Suprapubic skin (tissue), 4 donors: ENCODE results near the gene DHRS9. TPM values are rescaled to one million over a fixed set of nuclear protein-coding genes. Genes with fewer than 3 reads are reported as not detected.
"Not testable (repeated sequence)": the region's sequence is repeated elsewhere in the genome, so short reads cannot be mapped to it uniquely, and the experiment has no call there.

Experiments
- DNase-seq, 2 donors: peaks; one replicate each; pipeline ENCODE4 v3.0.0-alpha.2; 2019; ENCODE audit warnings: low spot score in 2 of 2
- H3K27ac ChIP-seq: fragments of 200-600 bp; sonication (generic); one replicate; pipeline ENCODE4 v1.5.1; 2019
- H3K27me3 ChIP-seq: fragments of 200-600 bp; sonication (generic); one replicate; pipeline ENCODE4 v1.5.1; 2019
- H3K36me3 ChIP-seq: fragments of 200-600 bp; sonication (generic); one replicate; pipeline ENCODE4 v1.5.1; 2019
- H3K4me1 ChIP-seq: fragments of 200-600 bp; sonication (generic); one replicate; pipeline ENCODE4 v1.5.1; 2019
- H3K4me3 ChIP-seq: fragments of 200-600 bp; sonication (generic); one replicate; pipeline ENCODE4 v1.5.1; 2019; ENCODE audit warnings: mild to moderate bottlenecking
- H3K9me3 ChIP-seq: fragments of 200-600 bp; sonication (generic); one replicate; pipeline ENCODE4 v1.5.1; 2019
- EP300 ChIP-seq: sonication (generic); formaldehyde crosslinking; IDR thresholded peaks from one replicate; pipeline ENCODE4 v1.6.1; 2017; ENCODE audit warnings: antibody characterized with exemption
- POLR2A ChIP-seq, 2 donors: fragments of 450-650 bp; IDR thresholded peaks; one replicate each; pipeline ENCODE4 v1.6.1; 2017; ENCODE audit warnings: antibody characterized with exemption in 2 of 2, mild to moderate bottlenecking in 2 of 2, moderate library complexity in 2 of 2
- POLR2AphosphoS5 ChIP-seq, 3 donors: sonication (generic); formaldehyde crosslinking; IDR thresholded peaks; one replicate each; pipeline ENCODE4 v1.6.1; 2017; ENCODE audit warnings: antibody characterized with exemption in 3 of 3
- WGBS: methylation state at CpG from one replicate; pipeline ENCODE4 v1.1.5; 2018; 5-methylcytosine and 5-hydroxymethylcytosine counted together
- total RNA-seq, 4 donors: library from RNA; depleted of rRNA; stranded (reverse); fragments of >200 nt; gene quantifications; one replicate each; pipeline ENCODE4 v1.1.0, GENCODE V29; 2016
- TF ChIP-seq, protein P1 (sequence below), 2 donors: fragments of 200-600 bp in 1 of 2; fragments of 450-650 bp in 1 of 2; sonication (generic) in 1 of 2; IDR thresholded peaks; one replicate each; pipeline ENCODE4 v1.5.1; 2016 to 2019; ENCODE audit warnings: antibody characterized with exemption in 2 of 2, mild to moderate bottlenecking in 1 of 2, moderate library complexity in 1 of 2

The DHRS9 gene
- total RNA-seq, 4 donors from 2014 or later, result 2.0 to 3.9 (median 2.3) TPM

DNA sequence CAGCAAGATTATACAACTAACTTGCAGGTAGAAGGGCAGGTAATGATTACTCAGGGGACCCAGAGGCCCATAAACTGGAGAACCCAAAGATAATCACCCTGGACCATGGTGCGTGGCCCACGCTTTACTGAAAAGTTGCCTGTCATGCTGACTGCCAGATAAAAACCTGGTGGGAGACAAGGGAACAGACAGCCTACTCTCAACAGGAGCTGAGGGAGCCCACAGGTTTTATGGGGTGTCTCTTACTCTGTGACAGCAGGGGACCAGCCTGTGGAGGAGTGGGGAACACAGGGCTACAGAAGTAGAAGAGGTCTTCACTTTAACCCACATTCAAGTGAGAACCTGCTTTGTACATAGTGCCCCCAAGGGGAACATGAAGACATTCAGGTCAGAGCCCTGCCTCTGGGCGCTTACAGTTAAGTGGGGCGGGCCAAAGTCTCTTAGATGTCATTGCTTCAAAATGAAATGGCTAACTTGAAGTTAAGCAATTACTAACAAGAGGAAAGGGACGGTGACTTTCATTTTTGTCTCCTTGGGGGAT, 60.4 kb downstream of the DHRS9 start:
- no peak for DNase-seq
- Histone ChIP-seq H3K4me3 (no peak overlapping the region), H3K27me3 (no peaks in the 10 kb centered on the region), H3K36me3 (no peaks in the 10 kb centered on the region), H3K27ac (no peak overlapping the region), H3K4me1 (no peaks in the 10 kb centered on the region), H3K9me3 (no peaks in the 10 kb centered on the region)
- TF ChIP-seq POLR2A (IDR thresholded peaks at IDR 0.05), result no peak
- no peak for TF ChIP-seq POLR2AphosphoS5 (IDR thresholded peaks at IDR 0.05)
- WGBS, result 88% methylated on average over 5 of the region's 5 CpGs

DNA sequence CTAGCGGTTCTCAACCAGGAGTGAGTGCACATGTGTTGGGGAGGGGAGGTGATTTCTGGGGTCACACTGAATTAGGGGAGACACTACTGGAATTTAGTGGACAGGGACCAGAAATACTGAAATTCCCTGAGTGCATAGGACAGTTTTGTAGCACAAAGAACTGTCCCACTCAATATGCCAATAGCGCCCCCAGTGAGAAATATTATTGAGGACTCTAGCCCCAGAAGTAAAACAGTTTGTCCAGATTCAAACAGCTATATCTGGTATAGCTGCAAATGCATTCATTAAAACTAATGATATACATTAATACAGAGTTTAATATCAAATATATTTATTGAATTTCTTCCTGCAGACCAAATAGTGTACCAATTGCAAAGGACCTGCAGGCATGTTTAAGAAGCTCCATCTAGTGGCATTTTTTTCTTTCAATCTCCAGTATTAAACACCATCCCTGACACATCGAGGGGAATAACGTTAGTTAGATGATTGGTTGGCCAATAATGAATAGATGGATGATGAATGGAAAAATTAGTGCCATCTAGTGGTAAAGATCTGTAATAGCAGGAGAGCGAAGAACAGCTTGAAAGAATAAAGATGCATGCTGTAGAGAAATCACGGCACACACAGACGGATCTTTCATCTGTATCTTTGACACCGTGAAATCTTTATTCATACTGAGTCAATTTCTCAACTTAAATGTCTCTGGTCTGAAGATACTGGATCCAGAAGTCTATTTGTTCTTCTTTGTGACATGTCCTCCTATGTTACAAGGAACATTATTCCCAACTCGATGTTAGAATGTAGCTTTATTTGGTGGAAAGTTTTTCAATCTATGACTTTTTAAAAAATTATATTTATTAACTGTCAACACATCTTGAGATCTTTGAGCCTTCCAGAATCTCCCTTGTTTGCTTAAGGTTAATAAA, 62.5 kb downstream of the DHRS9 start:
- H3K9me3 ChIP-seq, result no peaks in the 10 kb centered on the region
- WGBS, result 28% methylated on average over 9 of the region's 9 CpGs
- no peaks in the 10 kb centered on the region for H3K27me3 ChIP-seq
- TF ChIP-seq, protein P1, sequence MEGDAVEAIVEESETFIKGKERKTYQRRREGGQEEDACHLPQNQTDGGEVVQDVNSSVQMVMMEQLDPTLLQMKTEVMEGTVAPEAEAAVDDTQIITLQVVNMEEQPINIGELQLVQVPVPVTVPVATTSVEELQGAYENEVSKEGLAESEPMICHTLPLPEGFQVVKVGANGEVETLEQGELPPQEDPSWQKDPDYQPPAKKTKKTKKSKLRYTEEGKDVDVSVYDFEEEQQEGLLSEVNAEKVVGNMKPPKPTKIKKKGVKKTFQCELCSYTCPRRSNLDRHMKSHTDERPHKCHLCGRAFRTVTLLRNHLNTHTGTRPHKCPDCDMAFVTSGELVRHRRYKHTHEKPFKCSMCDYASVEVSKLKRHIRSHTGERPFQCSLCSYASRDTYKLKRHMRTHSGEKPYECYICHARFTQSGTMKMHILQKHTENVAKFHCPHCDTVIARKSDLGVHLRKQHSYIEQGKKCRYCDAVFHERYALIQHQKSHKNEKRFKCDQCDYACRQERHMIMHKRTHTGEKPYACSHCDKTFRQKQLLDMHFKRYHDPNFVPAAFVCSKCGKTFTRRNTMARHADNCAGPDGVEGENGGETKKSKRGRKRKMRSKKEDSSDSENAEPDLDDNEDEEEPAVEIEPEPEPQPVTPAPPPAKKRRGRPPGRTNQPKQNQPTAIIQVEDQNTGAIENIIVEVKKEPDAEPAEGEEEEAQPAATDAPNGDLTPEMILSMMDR (IDR thresholded peaks at IDR 0.05), result peak; percentile 70 to 74
- TF ChIP-seq EP300 (no peak), POLR2A (IDR thresholded peaks at IDR 0.05) (no peak), POLR2AphosphoS5 (IDR thresholded peaks at IDR 0.05) (no peak)
- H3K27ac ChIP-seq, result no peak overlapping the region
- DNase-seq, result no peak
- no peaks in the 10 kb centered on the region for H3K36me3 ChIP-seq
- H3K4me3 ChIP-seq, result no peak overlapping the region
- H3K4me1 ChIP-seq, result no peaks in the 10 kb centered on the region

GRCh38 chr2:169134272-169134671, 64.9 kb downstream of the DHRS9 start:
- DNase-seq, H3K27me3 ChIP-seq, H3K36me3 ChIP-seq, H3K4me3 ChIP-seq, H3K9me3 ChIP-seq, H3K27ac ChIP-seq, H3K4me1 ChIP-seq: not testable (repeated sequence)
- 87% methylated on average over 6 of the region's 6 CpGs for WGBS

- H3K36me3 ChIP-seq, H3K4me3 ChIP-seq, H3K4me1 ChIP-seq, H3K9me3 ChIP-seq, H3K27ac ChIP-seq, DNase-seq, H3K27me3 ChIP-seq: not testable (repeated sequence)
- 97% methylated on average over 4 of the region's 5 CpGs for WGBS
Observed at GRCh38 chr2:169136428-169136827, 67.1 kb downstream of the DHRS9 start.

DNA sequence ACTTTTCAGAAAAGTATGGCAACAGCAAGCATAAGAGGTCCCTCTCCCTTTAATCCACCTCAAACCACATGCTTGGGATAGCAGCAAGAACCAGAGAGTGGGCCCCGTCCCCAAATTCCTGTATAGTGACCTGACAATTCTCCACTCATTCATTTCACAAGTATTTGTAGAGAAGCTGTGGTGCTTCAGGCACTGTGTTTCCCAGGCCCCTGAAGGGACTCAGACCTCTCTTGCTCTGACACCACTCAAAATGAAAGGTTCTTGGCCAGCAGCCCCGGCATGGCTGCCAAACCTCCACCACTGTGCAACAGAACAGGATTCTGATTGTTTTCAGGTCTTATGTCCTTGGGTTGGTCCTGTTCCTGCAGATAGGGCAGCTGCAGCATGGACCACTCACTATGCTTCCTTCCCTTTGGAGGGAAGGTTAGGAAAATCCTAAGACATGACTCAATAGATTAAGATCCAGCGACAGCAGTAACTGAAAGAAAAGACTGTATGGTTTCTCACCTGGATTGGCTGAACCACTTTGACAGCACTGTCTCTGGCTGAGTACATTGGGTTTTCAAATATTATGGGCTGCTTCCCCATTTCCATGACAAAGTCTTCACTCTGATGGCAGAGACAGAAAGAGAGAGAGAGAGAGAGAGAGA, 67.6 kb downstream of the DHRS9 start:
- TF ChIP-seq EP300 (no peak), POLR2AphosphoS5 (IDR thresholded peaks at IDR 0.05) (no peak), POLR2A (IDR thresholded peaks at IDR 0.05) (no peak)
- TF ChIP-seq, protein P1 (IDR thresholded peaks at IDR 0.05), result no peak
- no peak for DNase-seq
- WGBS, result 81% methylated on average over 3 of the region's 3 CpGs
- no peaks in the 10 kb centered on the region for H3K36me3 ChIP-seq
- no peak overlapping the region for H3K27ac ChIP-seq
- no peaks in the 10 kb centered on the region for H3K27me3 ChIP-seq
- H3K4me3 ChIP-seq, result no peak overlapping the region
- no peaks in the 10 kb centered on the region for H3K4me1 ChIP-seq
- no peaks in the 10 kb centered on the region for H3K9me3 ChIP-seq

GRCh38 chr2:169137924-169138323, 68.6 kb downstream of the DHRS9 start:
- TF ChIP-seq, protein P1 (IDR thresholded peaks at IDR 0.05), result no peak
- TF ChIP-seq EP300, result no peak
- no peak for TF ChIP-seq POLR2AphosphoS5 (IDR thresholded peaks at IDR 0.05)
- no peak for TF ChIP-seq POLR2A (IDR thresholded peaks at IDR 0.05)
- Histone ChIP-seq H3K4me3 (no peak overlapping the region), H3K36me3 (no peaks in the 10 kb centered on the region), H3K9me3 (no peaks in the 10 kb centered on the region), H3K4me1 (no peaks in the 10 kb centered on the region), H3K27ac (no peak overlapping the region), H3K27me3 (no peaks in the 10 kb centered on the region)
- 53% methylated on average over 2 of the region's 2 CpGs for WGBS
- DNase-seq, result no peak
